ENCODE results near the gene OCRL. TPM values are rescaled to one million over a fixed set of nuclear protein-coding genes. Genes with fewer than 3 reads are reported as not detected.
A peak's percentile ranks its signal among the peaks of the same experiment; 100 is the strongest.

Gene OCRL
- total and polyA plus RNA-seq, 2 of the 13 experiments (the other 11 are each of a cell fraction or from before 2014, with no cell fraction given): 13.4 to 32.0 TPM

DNA sequence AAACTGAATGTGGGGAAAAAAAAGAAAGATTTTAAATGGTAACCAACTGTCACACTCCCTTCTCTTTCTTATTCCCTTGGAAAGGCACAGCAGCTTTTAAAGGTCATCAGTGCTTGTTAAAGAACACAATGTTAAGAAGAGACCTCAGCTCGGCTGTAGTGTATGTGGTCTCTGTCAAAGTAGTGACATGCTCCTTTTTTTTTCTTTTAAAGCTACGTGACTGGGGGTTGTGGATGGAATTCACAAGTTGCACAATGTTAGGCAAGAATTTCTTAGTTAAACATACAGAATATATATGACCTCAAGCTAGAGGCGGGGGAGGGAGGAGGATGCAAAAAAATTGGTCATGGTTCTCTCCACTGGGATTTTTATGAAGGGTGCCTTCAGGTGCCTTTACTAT, 45.6 kb downstream of the OCRL start (continued):
- TF ChIP-seq ARID5B (CRISPR knock-in tag; IDR thresholded peaks at IDR 0.05) (peak; percentile 82), KDM1A (CRISPR knock-in tag; IDR thresholded peaks at IDR 0.05) (no peak), AKAP8 (CRISPR knock-in tag; IDR thresholded peaks at IDR 0.05) (no peak), KLF9 (CRISPR knock-in tag; IDR thresholded peaks at IDR 0.05; ENCODE audit: low read depth) (no peak), ZBTB3 (CRISPR knock-in tag; IDR thresholded peaks at IDR 0.05; ENCODE audit: borderline replicate concordance, low read depth) (no peak), ZNF33A (CRISPR knock-in tag; IDR thresholded peaks at IDR 0.05; ENCODE audit: borderline replicate concordance) (no peak), ZNF225 (CRISPR knock-in tag; IDR thresholded peaks at IDR 0.05) (no peak), ZNF780A (CRISPR knock-in tag; IDR thresholded peaks at IDR 0.05) (no peak), ZNF292 (CRISPR knock-in tag; IDR thresholded peaks at IDR 0.05; ENCODE audit: borderline replicate concordance, low read depth) (no peak), ZNF512 (CRISPR knock-in tag; IDR thresholded peaks at IDR 0.05) (no peak), SP4 (CRISPR knock-in tag; IDR thresholded peaks at IDR 0.05) (no peak), CREB1 (IDR thresholded peaks at IDR 0.05) (0 out of 2 replicates have a peak, but pooled peaks have one; percentile 5), CREB1 (CRISPR knock-in tag; IDR thresholded peaks at IDR 0.05) (peak; percentile 57), ZNF44 (CRISPR knock-in tag; IDR thresholded peaks at IDR 0.05) (no peak), HDAC6 (IDR thresholded peaks at IDR 0.05; ENCODE audit: low read depth, low read length) (no peak), ZNF564 (CRISPR knock-in tag; IDR thresholded peaks at IDR 0.05) (no peak), HES4 (CRISPR knock-in tag; IDR thresholded peaks at IDR 0.05; ENCODE audit: borderline replicate concordance) (no peak), ATF7 (IDR thresholded peaks at IDR 0.05) (0 out of 2 replicates have a peak, but pooled peaks have one; percentile 22), ATF7 (CRISPR knock-in tag; IDR thresholded peaks at IDR 0.05) (no peak; the same call in 1 of the 2 replicates)
- TF ChIP-seq, protein P1, sequence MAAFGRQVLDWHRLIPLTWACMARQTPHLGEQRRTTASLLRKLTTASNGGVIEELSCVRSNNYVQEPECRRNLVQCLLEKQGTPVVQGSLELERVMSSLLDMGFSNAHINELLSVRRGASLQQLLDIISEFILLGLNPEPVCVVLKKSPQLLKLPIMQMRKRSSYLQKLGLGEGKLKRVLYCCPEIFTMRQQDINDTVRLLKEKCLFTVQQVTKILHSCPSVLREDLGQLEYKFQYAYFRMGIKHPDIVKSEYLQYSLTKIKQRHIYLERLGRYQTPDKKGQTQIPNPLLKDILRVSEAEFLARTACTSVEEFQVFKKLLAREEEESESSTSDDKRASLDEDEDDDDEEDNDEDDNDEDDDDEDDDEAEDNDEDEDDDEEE (CRISPR knock-in tag; IDR thresholded peaks at IDR 0.05): no peak
- TF ChIP-seq, protein P2, sequence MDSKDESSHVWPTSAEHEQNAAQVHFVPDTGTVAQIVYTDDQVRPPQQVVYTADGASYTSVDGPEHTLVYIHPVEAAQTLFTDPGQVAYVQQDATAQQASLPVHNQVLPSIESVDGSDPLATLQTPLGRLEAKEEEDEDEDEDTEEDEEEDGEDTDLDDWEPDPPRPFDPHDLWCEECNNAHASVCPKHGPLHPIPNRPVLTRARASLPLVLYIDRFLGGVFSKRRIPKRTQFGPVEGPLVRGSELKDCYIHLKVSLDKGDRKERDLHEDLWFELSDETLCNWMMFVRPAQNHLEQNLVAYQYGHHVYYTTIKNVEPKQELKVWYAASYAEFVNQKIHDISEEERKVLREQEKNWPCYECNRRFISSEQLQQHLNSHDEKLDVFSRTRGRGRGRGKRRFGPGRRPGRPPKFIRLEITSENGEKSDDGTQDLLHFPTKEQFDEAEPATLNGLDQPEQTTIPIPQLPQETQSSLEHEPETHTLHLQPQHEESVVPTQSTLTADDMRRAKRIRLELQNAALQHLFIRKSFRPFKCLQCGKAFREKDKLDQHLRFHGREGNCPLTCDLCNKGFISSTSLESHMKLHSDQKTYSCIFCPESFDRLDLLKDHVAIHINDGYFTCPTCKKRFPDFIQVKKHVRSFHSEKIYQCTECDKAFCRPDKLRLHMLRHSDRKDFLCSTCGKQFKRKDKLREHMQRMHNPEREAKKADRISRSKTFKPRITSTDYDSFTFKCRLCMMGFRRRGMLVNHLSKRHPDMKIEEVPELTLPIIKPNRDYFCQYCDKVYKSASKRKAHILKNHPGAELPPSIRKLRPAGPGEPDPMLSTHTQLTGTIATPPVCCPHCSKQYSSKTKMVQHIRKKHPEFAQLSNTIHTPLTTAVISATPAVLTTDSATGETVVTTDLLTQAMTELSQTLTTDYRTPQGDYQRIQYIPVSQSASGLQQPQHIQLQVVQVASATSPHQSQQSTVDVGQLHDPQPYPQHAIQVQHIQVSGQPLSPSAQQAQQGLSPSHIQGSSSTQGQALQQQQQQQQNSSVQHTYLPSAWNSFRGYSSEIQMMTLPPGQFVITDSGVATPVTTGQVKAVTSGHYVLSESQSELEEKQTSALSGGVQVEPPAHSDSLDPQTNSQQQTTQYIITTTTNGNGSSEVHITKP (CRISPR knock-in tag; IDR thresholded peaks at IDR 0.05; ENCODE audit: low read depth): no peak
- TF ChIP-seq, protein P3, sequence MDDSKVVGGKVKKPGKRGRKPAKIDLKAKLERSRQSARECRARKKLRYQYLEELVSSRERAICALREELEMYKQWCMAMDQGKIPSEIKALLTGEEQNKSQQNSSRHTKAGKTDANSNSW (CRISPR knock-in tag; IDR thresholded peaks at IDR 0.05; ENCODE audit: borderline replicate concordance): no peak

Measured in HepG2 (cell line).